Kidney (tissue), 14 donors: ENCODE measurements around the gene MAF. TPM values are rescaled to one million over a fixed set of nuclear protein-coding genes. Genes with fewer than 3 reads are reported as not detected.
A peak's percentile ranks its signal among the peaks of the same experiment; 100 is the strongest.

Source experiments
- DNase-seq, 5 donors: peaks; one replicate each; pipeline ENCODE4 v3.0.0-alpha.2; 2013 to 2020
- FAIRE-seq: peaks from 2 replicates; lab custom pipeline; 2012; peaks lifted over from hg19 to GRCh38; lab: Jason Lieb, UNC
- H3K27ac ChIP-seq, 2 donors: one replicate each; pipeline ENCODE4 v1.7.0; 2013; ENCODE audit warnings: low read depth in 2 of 2, low read length in 2 of 2, inconsistent platforms in 1 of 2
- H3K27me3 ChIP-seq: one replicate; pipeline ENCODE4 v1.7.1; 2013; ENCODE audit warnings: low read length, inconsistent platforms; ENCODE audit not compliant: control insufficient read depth, insufficient read depth
- H3K36me3 ChIP-seq, 3 donors: one replicate each; pipeline versions ENCODE4 v1.7.0 to v1.7.1; 2013; ENCODE audit warnings: low read length in 3 of 3, control low read depth in 1 of 3, inconsistent platforms in 1 of 3; ENCODE audit not compliant: insufficient read depth in 3 of 3, control insufficient read depth in 2 of 3
- H3K4me1 ChIP-seq, 3 donors: one replicate each; pipeline versions ENCODE4 v1.7.0 to v1.7.1; 2013; ENCODE audit warnings: low read length in 3 of 3, inconsistent platforms in 1 of 3, low read depth in 1 of 3; ENCODE audit not compliant: control insufficient read depth in 2 of 3, insufficient read depth in 2 of 3
- H3K4me3 ChIP-seq, 3 donors: one replicate each; pipeline versions ENCODE4 v1.7.0 to v1.8.1; 2013; ENCODE audit warnings: low read length in 3 of 3, control low read depth in 1 of 3, inconsistent platforms in 1 of 3
- H3K9ac ChIP-seq, 3 donors: one replicate each; pipeline versions ENCODE4 v1.7.0 to v1.7.1; 2013; ENCODE audit warnings: low read length in 3 of 3, control low read depth in 1 of 3, inconsistent platforms in 1 of 3
- H3K9me3 ChIP-seq, 3 donors: one replicate each; pipeline versions ENCODE4 v1.7.0 to v1.7.1; 2013; ENCODE audit warnings: low read length in 3 of 3, control low read depth in 1 of 3, inconsistent platforms in 1 of 3; ENCODE audit not compliant: control insufficient read depth in 2 of 3, insufficient read depth in 1 of 3
- intact Hi-C: fragments of 100-400 bp; cut with DNase I; formaldehyde crosslinking; loops from one replicate; pipeline ENCODE4 v1.11.1; 2022
- polyA plus RNA-seq: library from polyadenylated mRNA; stranded (reverse); fragments of 350-450 nt; fragmentation: Illumina TruSeq; extraction: RNeasy Lipid Tissue Mini Kit (QIAGEN cat#74804); gene quantifications from one replicate; pipeline ENCODE4 v1.2.3, GENCODE V29; 2014; ENCODE audit warnings: low read depth, low replicate concordance; ENCODE audit not compliant: insufficient read depth
- total RNA-seq: library from RNA; stranded (reverse); fragmentation: NEBNext Ultra II Directional; extraction: Animal tissue kit (Norgen Biotek cat#: 25700); gene quantifications from one replicate; pipeline ENCODE4 v1.2.1, GENCODE V29; 2021
- TF ChIP-seq, protein P1 (sequence below): IDR thresholded peaks from 3 replicates; pipeline ENCODE4 v1.5.1; 2012; ENCODE audit warnings: mild to moderate bottlenecking, moderate library complexity, borderline replicate concordance; ENCODE audit not compliant: insufficient read depth; ENCODE audit errors: extremely low read depth
- donor health status: control.
- donor health status: control.
- donor health status: control.
- donor health status: control.
- donor health status: control.
- donor health status: DM: yes; HTN: yes; CAD: no.
- donor health status: Normal renal cell carcinoma (clear cell type).

Gene MAF
- total and polyA plus RNA-seq, 2 donors from 2014 or later, result 47.1 to 70.1 TPM

DNA sequence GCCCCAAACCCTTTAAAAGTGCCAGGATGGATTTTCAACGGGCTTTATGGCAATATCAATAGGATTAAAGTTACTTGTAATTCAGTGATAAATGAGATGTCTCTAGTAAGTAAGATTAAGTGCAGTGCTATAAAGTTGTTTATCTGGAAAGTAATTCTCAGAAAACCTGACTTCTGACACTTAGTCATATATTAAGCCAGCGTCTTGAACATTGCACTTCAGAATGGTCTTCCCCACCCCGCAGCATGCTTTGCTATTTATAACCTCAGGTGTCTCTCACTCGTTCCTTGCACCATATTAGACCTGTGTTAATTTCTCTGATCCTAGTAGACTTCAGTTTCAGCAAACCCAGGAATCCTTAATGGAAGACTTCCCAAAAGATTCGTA is 2.1 kb upstream of the MAF start:
- FAIRE-seq (no peak), DNase-seq (peak in 2 of 5 donors; percentile 19 to 54)
- intact Hi-C loops, result no loop called here
- Histone ChIP-seq H3K9ac (peak overlapping the region in 1 of 3 donors; percentile 99), H3K4me3 (peak overlapping the region in 2 of 3 donors; percentile 46 to 86), H3K27ac (peak overlapping the region; percentile 44 to 65), H3K27me3 (no peaks in the 10 kb centered on the region), H3K9me3 (no peaks in the 10 kb centered on the region), H3K36me3 (no peaks in the 10 kb centered on the region), H3K4me1 (peaks cover 0 to 3% (median 0%) of the 10 kb centered on the region in 3 donors)
- TF ChIP-seq, protein P1, sequence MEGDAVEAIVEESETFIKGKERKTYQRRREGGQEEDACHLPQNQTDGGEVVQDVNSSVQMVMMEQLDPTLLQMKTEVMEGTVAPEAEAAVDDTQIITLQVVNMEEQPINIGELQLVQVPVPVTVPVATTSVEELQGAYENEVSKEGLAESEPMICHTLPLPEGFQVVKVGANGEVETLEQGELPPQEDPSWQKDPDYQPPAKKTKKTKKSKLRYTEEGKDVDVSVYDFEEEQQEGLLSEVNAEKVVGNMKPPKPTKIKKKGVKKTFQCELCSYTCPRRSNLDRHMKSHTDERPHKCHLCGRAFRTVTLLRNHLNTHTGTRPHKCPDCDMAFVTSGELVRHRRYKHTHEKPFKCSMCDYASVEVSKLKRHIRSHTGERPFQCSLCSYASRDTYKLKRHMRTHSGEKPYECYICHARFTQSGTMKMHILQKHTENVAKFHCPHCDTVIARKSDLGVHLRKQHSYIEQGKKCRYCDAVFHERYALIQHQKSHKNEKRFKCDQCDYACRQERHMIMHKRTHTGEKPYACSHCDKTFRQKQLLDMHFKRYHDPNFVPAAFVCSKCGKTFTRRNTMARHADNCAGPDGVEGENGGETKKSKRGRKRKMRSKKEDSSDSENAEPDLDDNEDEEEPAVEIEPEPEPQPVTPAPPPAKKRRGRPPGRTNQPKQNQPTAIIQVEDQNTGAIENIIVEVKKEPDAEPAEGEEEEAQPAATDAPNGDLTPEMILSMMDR, result no peak

- peak overlapping the region; percentile 68 to 99 (median 95) for H3K9ac ChIP-seq
- peaks cover 0 to 3% (median 0%) of the 10 kb centered on the region in 3 donors for H3K4me1 ChIP-seq
- FAIRE-seq (peak; percentile 77), DNase-seq (peak; percentile 76 to 96 (median 92))
- intact Hi-C loops, result no loop called here
- H3K9me3 ChIP-seq, result no peaks in the 10 kb centered on the region
- H3K36me3 ChIP-seq, result no peaks in the 10 kb centered on the region
- H3K27me3 ChIP-seq, result no peaks in the 10 kb centered on the region
- peak overlapping the region; percentile 82 to 86 (median 83) for H3K4me3 ChIP-seq
- H3K27ac ChIP-seq, result peak overlapping the region; percentile 98
- TF ChIP-seq, protein P1, result peak; percentile 75
Observed at GRCh38 chr16:79601931-79602627, 1.5 kb upstream of the MAF start.

GRCh38 chr16:79601092-79601930 is 774 bp upstream of the MAF start:
- Histone ChIP-seq H3K27me3 (no peaks in the 10 kb centered on the region), H3K36me3 (no peaks in the 10 kb centered on the region), H3K27ac (peak overlapping the region; percentile 98), H3K4me3 (peak overlapping the region; percentile 82 to 86 (median 83)), H3K9ac (peak overlapping the region; percentile 68 to 99 (median 95)), H3K4me1 (peaks cover 0 to 3% (median 0%) of the 10 kb centered on the region in 3 donors), H3K9me3 (no peaks in the 10 kb centered on the region)
- DNase-seq (peak; percentile 47 to 88 (median 69)), FAIRE-seq (no peak)
- TF ChIP-seq, protein P1, result no peak
- intact Hi-C loops, result no loop called here
